ACHN (cell line): ENCODE measurements around the gene PTPRD.

Source experiments
- DNase-seq: peaks from one replicate; pipeline ENCODE4 v3.0.0-alpha.2; 2015
- in situ Hi-C: cut with HindIII; loops from 2 replicates; pipeline ENCODE4 v1.10.0; 2017; ENCODE audit warnings: low sequenced_read_pairs, low pct_ligation_motif_present, low pct_unique_long_range_greater_than_20kb

The PTPRD gene

GRCh38 chr9:10112070-10112469 is 500.7 kb downstream of the PTPRD start:
- in situ Hi-C loops = no loop called here
- no peak for DNase-seq

- in situ Hi-C loops = no loop called here
- no peak for DNase-seq
These were observed 504.0 kb downstream of the PTPRD start for GRCh38 chr9:10108815-10109214.

GRCh38 chr9:10104774-10105173 is 508.0 kb downstream of the PTPRD start:
- in situ Hi-C loops = no loop called here

GRCh38 chr9:10095208-10095607 is 517.6 kb downstream of the PTPRD start:
- DNase-seq = no peak
- in situ Hi-C loops = no loop called here

More at GRCh38 chr9:10104774-10105173, 508.0 kb downstream of the PTPRD start:
- no peak for DNase-seq

- DNase-seq = no peak
- in situ Hi-C loops = no loop called here
These were observed 518.2 kb downstream of the PTPRD start for GRCh38 chr9:10094563-10094962.

GRCh38 chr9:10080012-10080411 is 532.8 kb downstream of the PTPRD start:
- no peak for DNase-seq

GRCh38 chr9:10079284-10079964 is 533.4 kb downstream of the PTPRD start:
- in situ Hi-C loops = no loop called here
- no peak for DNase-seq

More at GRCh38 chr9:10080012-10080411, 532.8 kb downstream of the PTPRD start:
- in situ Hi-C loops = no loop called here

- in situ Hi-C loops = no loop called here
- DNase-seq = no peak
These were observed 541.2 kb downstream of the PTPRD start for GRCh38 chr9:10071579-10071978.

- in situ Hi-C loops = no loop called here
- DNase-seq = no peak
These were observed 550.0 kb downstream of the PTPRD start for GRCh38 chr9:10062629-10063395.

GRCh38 chr9:10059044-10059443 is 553.8 kb downstream of the PTPRD start:
- in situ Hi-C loops = no loop called here
- DNase-seq = no peak

- in situ Hi-C loops = no loop called here
- no peak for DNase-seq
These were observed 556.9 kb downstream of the PTPRD start for GRCh38 chr9:10055886-10056395.

GRCh38 chr9:10054456-10054855 is 558.3 kb downstream of the PTPRD start:
- in situ Hi-C loops = no loop called here
- DNase-seq = no peak

- in situ Hi-C loops = no loop called here
- no peak for DNase-seq
These were observed 559.9 kb downstream of the PTPRD start for GRCh38 chr9:10052916-10053315.

GRCh38 chr9:10052181-10052580 is 560.6 kb downstream of the PTPRD start:
- in situ Hi-C loops = no loop called here
- DNase-seq = no peak

GRCh38 chr9:10050016-10050415 is 562.8 kb downstream of the PTPRD start:
- in situ Hi-C loops = no loop called here

GRCh38 chr9:10048994-10049393 is 563.8 kb downstream of the PTPRD start:
- DNase-seq = no peak
- in situ Hi-C loops = no loop called here

More at GRCh38 chr9:10050016-10050415, 562.8 kb downstream of the PTPRD start:
- no peak for DNase-seq

- in situ Hi-C loops = no loop called here
- DNase-seq = peak; percentile 12
These were observed 567.2 kb downstream of the PTPRD start for GRCh38 chr9:10045598-10045997.

- in situ Hi-C loops = no loop called here
- DNase-seq = no peak
These were observed 571.0 kb downstream of the PTPRD start for GRCh38 chr9:10041726-10042229.

- no peak for DNase-seq
- in situ Hi-C loops = no loop called here
These were observed 576.7 kb downstream of the PTPRD start for GRCh38 chr9:10036095-10036494.

GRCh38 chr9:10032166-10032565 is 580.6 kb downstream of the PTPRD start:
- in situ Hi-C loops = no loop called here
- DNase-seq = no peak
